HG02623 (cell line): ENCODE results near the gene KBTBD13.
A peak's percentile ranks its signal among the peaks of the same experiment; 100 is the strongest.
"Not testable (repeated sequence)": the region's sequence is repeated elsewhere in the genome, so short reads cannot be mapped to it uniquely, and the experiment has no call there.

ENCODE experiments used
- ATAC-seq: cut with Tn5 transposase; IDR thresholded peaks from one replicate; pipeline ENCODE4 v1.9.1; 2021; ENCODE audit warnings: moderate library complexity; ENCODE audit not compliant: unreplicated experiment

Gene KBTBD13

GRCh38 chr15:65076486-65077290 is at the start of gene KBTBD13:
Gene KBTBD13, plus strand, starts transcription at chr15:65076746. Its CDS starts 70 bp downstream, at chr15:65076816.
- no peak for ATAC-seq

- no peak for ATAC-seq
These were observed 49.8 kb upstream of the KBTBD13 start for GRCh38 chr15:65026756-65027155.

- ATAC-seq = no peak
These were observed 49.0 kb upstream of the KBTBD13 start for GRCh38 chr15:65027593-65027992.

- no peak for ATAC-seq
These were observed 48.2 kb upstream of the KBTBD13 start for GRCh38 chr15:65028338-65028737.

GRCh38 chr15:65028921-65029735 is 47.4 kb upstream of the KBTBD13 start, which contains the start of gene MTFMT:
Gene MTFMT, minus strand, starts transcription at chr15:65029639. Its CDS starts 26 bp downstream, at chr15:65029613.
- peak; percentile 82 for ATAC-seq

- ATAC-seq = no peak
These were observed 46.8 kb upstream of the KBTBD13 start for GRCh38 chr15:65029736-65030208.

GRCh38 chr15:65032801-65033537 is 43.6 kb upstream of the KBTBD13 start:
- no peak for ATAC-seq

GRCh38 chr15:65033659-65034269 is 42.8 kb upstream of the KBTBD13 start:
- no peak for ATAC-seq

GRCh38 chr15:65034719-65035118 is 41.8 kb upstream of the KBTBD13 start:
- ATAC-seq = no peak

- no peak for ATAC-seq
These were observed 39.2 kb upstream of the KBTBD13 start for GRCh38 chr15:65037309-65037708.

GRCh38 chr15:65038428-65038827 is 38.1 kb upstream of the KBTBD13 start:
- ATAC-seq = no peak

GRCh38 chr15:65038836-65039235 is 37.7 kb upstream of the KBTBD13 start:
- ATAC-seq = no peak

- ATAC-seq = no peak
These were observed 36.1 kb upstream of the KBTBD13 start for GRCh38 chr15:65040461-65040860.

- ATAC-seq = no peak
These were observed 34.8 kb upstream of the KBTBD13 start for GRCh38 chr15:65041787-65042186.

- ATAC-seq = no peak
These were observed 33.7 kb upstream of the KBTBD13 start for GRCh38 chr15:65042776-65043327.

GRCh38 chr15:65044218-65044617 is 32.3 kb upstream of the KBTBD13 start:
- ATAC-seq = not testable (repeated sequence)

- no peak for ATAC-seq
These were observed 31.6 kb upstream of the KBTBD13 start, which contains the start of gene SLC51B for GRCh38 chr15:65044724-65045481. Gene SLC51B, plus strand, starts transcription at chr15:65045387. Its CDS starts 4,618 bp downstream, at chr15:65050005.

GRCh38 chr15:65048241-65048640 is 28.3 kb upstream of the KBTBD13 start:
- ATAC-seq = no peak

GRCh38 chr15:65049418-65049840 is 27.1 kb upstream of the KBTBD13 start:
- peak; percentile 92 for ATAC-seq
